ENCODE data around the gene MRPL49. TPM values are rescaled to one million over a fixed set of nuclear protein-coding genes. Genes with fewer than 3 reads are reported as not detected.

Gene MRPL49
- total and polyA plus RNA-seq, 9 of the 15 experiments (the other 6 are each of a cell fraction or from before 2014, with no cell fraction given), result 74.3 to 132 (median 91.2) TPM

DNA sequence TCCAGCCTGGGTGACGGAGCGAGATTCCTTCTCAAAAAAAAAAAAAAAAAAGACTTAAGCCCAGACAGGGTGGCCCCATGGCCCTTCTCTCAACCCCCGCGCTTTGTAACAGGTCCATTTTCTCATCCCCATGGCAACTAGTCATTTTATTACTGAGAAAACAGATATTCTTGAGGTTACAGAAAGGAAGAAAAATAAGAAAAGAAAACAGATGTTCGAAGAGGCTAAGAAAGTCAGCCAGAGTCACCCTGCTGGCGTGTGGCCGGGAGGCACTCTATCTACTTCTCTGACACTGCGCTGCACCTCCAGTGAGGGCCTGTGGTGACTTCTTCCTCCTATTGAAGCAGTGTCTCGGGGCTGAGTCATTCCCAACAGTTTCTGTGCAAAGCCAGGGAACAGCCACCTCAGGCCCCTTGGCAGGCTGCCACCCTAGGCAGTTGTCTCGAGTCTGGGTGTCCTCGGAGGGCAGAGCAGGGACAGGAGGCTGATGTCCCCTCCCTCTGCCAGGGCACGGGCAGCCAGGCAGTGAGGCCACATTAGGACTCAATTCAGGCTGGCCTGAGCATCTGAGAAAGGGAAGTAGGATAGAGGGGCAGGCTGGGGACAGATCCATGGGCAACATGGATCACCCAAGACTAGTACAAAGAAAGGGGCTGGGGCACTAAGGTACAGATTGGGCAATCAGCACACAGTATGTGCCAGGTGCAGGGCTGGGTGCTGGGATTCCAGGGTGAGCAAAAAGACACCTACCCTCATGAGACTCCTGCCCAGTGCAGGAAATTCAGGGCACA, 28.6 kb downstream of the MRPL49 start (continued):
- TF ChIP-seq, protein P1, sequence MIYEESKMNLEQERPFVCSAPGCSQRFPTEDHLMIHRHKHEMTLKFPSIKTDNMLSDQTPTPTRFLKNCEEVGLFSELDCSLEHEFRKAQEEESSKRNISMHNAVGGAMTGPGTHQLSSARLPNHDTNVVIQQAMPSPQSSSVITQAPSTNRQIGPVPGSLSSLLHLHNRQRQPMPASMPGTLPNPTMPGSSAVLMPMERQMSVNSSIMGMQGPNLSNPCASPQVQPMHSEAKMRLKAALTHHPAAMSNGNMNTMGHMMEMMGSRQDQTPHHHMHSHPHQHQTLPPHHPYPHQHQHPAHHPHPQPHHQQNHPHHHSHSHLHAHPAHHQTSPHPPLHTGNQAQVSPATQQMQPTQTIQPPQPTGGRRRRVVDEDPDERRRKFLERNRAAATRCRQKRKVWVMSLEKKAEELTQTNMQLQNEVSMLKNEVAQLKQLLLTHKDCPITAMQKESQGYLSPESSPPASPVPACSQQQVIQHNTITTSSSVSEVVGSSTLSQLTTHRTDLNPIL (CRISPR knock-in tag; IDR thresholded peaks at IDR 0.05), result no peak
- TF ChIP-seq ZNF589 (CRISPR knock-in tag; IDR thresholded peaks at IDR 0.05; ENCODE audit: low read depth), result no peak
- TF ChIP-seq HES1 (IDR thresholded peaks at IDR 0.05; ENCODE audit: low read depth), result peak; percentile 71
- TF ChIP-seq RCOR1 (IDR thresholded peaks at IDR 0.05; ENCODE audit: borderline replicate concordance in 1 of 2, low read depth in 2 of 2, low read length in 2 of 2), result peak in 1 of 2 experiments; percentile 19; a peak in 1 of 4 replicates
- no peak for TF ChIP-seq ZBTB8A (IDR thresholded peaks at IDR 0.05; ENCODE audit: partially characterized antibody)
- no peak for TF ChIP-seq ZNF79 (CRISPR knock-in tag; IDR thresholded peaks at IDR 0.05; ENCODE audit: low read depth)
- TF ChIP-seq HCFC1 (IDR thresholded peaks at IDR 0.05; ENCODE audit: low read depth, low read length), result no peak
- TF ChIP-seq HINFP (tag; conservative IDR thresholded peaks at IDR 0.05; ENCODE audit: low read depth), result no peak
- peak; percentile 66 for TF ChIP-seq MAFF (IDR thresholded peaks at IDR 0.05; ENCODE audit: low read length)
- no peak for TF ChIP-seq HDAC3 (IDR thresholded peaks at IDR 0.05; ENCODE audit: borderline replicate concordance, partially characterized antibody)
- TF ChIP-seq ZNF766 (CRISPR knock-in tag; conservative IDR thresholded peaks at IDR 0.05), result 0 out of 2 replicates have a peak, but pooled peaks have one; percentile 42
- TF ChIP-seq CCNT2 (IDR thresholded peaks at IDR 0.05; ENCODE audit: borderline replicate concordance, extremely low read depth, insufficient read length, low read depth, low read length), result peak; percentile 32
- no peak for TF ChIP-seq ATF1 (CRISPR knock-in tag; IDR thresholded peaks at IDR 0.05)
- peak; percentile 41 for TF ChIP-seq ATF1 (tag; IDR thresholded peaks at IDR 0.05)
- peak; percentile 62 for TF ChIP-seq POLR2G (IDR thresholded peaks at IDR 0.05; ENCODE audit: low read depth, low read length)
- no peak for TF ChIP-seq KAT8 (IDR thresholded peaks at IDR 0.05; ENCODE audit: low read depth)
- TF ChIP-seq, protein P2, sequence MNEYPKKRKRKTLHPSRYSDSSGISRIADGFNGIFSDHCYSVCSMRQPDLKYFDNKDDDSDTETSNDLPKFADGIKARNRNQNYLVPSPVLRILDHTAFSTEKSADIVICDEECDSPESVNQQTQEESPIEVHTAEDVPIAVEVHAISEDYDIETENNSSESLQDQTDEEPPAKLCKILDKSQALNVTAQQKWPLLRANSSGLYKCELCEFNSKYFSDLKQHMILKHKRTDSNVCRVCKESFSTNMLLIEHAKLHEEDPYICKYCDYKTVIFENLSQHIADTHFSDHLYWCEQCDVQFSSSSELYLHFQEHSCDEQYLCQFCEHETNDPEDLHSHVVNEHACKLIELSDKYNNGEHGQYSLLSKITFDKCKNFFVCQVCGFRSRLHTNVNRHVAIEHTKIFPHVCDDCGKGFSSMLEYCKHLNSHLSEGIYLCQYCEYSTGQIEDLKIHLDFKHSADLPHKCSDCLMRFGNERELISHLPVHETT (CRISPR knock-in tag; conservative IDR thresholded peaks at IDR 0.05 in 1 of 2, IDR thresholded peaks at IDR 0.05 in 1 of 2), result peak in 1 of 2 experiments; percentile 71; a peak in 2 of 4 replicates
- peak; percentile 90 for TF ChIP-seq JUND (IDR thresholded peaks at IDR 0.05; ENCODE audit: borderline replicate concordance, low read depth, low read length)
- TF ChIP-seq JUND (tag; IDR thresholded peaks at IDR 0.05; ENCODE audit: borderline replicate concordance, low read depth, low read length), result peak; percentile 88; the same call in 2 of the 3 replicates
- TF ChIP-seq SRSF7 (optimal IDR thresholded peaks at IDR 0.05; ENCODE audit: low read depth, low read length), result no peak
- peak; percentile 57 for TF ChIP-seq HMGN3 (IDR thresholded peaks at IDR 0.05; ENCODE audit: borderline replicate concordance, extremely low read depth, insufficient read length, low read depth, low read length)
